Measurements from ENCODE around the gene MAD2L2.

GRCh38 chr1:11725616-11726015, 44.7 kb upstream of the MAD2L2 start:
- no peak for TF ChIP-seq SMC3 (conservative IDR thresholded peaks at IDR 0.05; ENCODE audit: insufficient read depth, low read depth, low read length)
- TF ChIP-seq POLR2A (conservative IDR thresholded peaks at IDR 0.05), result no peak
- no peak for TF ChIP-seq KLF13 (tag; IDR thresholded peaks at IDR 0.05; ENCODE audit: borderline replicate concordance, low read depth)
- TF ChIP-seq CTCF (IDR thresholded peaks at IDR 0.05 in 2 of 3, conservative IDR thresholded peaks at IDR 0.05 in 1 of 3; ENCODE audit: insufficient read depth in 2 of 3, low read depth in 1 of 3, low read length in 3 of 3), result no peak
- no peak for TF ChIP-seq NFIC (IDR thresholded peaks at IDR 0.05)
- no peak for TF ChIP-seq CCAR2 (IDR thresholded peaks at IDR 0.05; ENCODE audit: low read depth, low read length)
- no peak for TF ChIP-seq RUNX1 (IDR thresholded peaks at IDR 0.05; ENCODE audit: low read depth)
- no peak for TF ChIP-seq TBP (optimal IDR thresholded peaks at IDR 0.05; ENCODE audit: low read depth, low read length)
- TF ChIP-seq FOXO4 (CRISPR knock-in tag; IDR thresholded peaks at IDR 0.05), result no peak
- TF ChIP-seq ZBED1 (IDR thresholded peaks at IDR 0.05), result no peak
- TF ChIP-seq PHB2 (IDR thresholded peaks at IDR 0.05; ENCODE audit: low read depth), result no peak
- TF ChIP-seq NR3C1 (CRISPR knock-in tag; IDR thresholded peaks at IDR 0.05), result no peak
- TF ChIP-seq SMARCE1 (IDR thresholded peaks at IDR 0.05), result no peak
- TF ChIP-seq RBM22 (IDR thresholded peaks at IDR 0.05; ENCODE audit: low read depth, low read length, poor library complexity, severe bottlenecking), result no peak
